Breast epithelium (tissue), 3 donors: ENCODE results near the gene FOXN3.

Source experiments
- CTCF ChIP-seq, 3 donors: fragments of 450-650 bp; IDR thresholded peaks; one replicate each; pipeline ENCODE4 v1.5.1; 2016 to 2017; ENCODE audit warnings: antibody characterized with exemption in 3 of 3, mild to moderate bottlenecking in 3 of 3, moderate library complexity in 3 of 3
- POLR2A ChIP-seq: fragments of 450-650 bp; IDR thresholded peaks from one replicate; pipeline ENCODE4 v1.6.1; 2016; ENCODE audit warnings: antibody characterized with exemption, mild to moderate bottlenecking, moderate library complexity
- POLR2AphosphoS5 ChIP-seq, 3 donors: sonication (generic); formaldehyde crosslinking; IDR thresholded peaks; one replicate each; pipeline ENCODE4 v1.6.1; 2017; ENCODE audit warnings: antibody characterized with exemption in 3 of 3

DNA sequence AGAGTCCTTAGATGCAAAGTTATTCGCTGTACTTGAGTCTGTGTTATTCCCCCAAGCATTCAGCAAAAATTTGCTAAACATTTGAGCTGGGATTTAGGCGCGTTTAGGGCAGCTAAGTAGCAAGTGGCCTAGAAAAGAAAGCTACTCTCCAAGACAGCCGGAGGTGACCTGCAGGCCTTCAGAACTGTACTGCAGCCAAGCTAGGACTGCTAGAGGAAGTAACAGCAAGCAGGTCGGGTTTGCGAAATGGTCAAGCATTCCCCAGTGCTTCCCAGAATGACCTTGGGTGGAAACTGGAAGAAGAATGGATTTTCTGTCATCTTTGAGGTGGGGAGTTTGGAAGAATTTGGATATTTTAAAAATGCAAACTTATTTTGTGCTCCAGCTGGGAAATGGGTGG, 287.5 kb downstream of the FOXN3 start:
- TF ChIP-seq CTCF (IDR thresholded peaks at IDR 0.05) (no peak), POLR2AphosphoS5 (IDR thresholded peaks at IDR 0.05) (no peak), POLR2A (no peak)
